GOT3 (cell line): ENCODE results near the gene CRIP1.

Experiments
- DNase-seq: peaks from one replicate; lab custom pipeline; 2025; ENCODE audit warnings: mixed read lengths; lab: John Stamatoyannopoulos, UW

CRIP1 gene

GRCh38 chr14:105470350-105471296, 16.1 kb upstream of the CRIP1 start:
- no peak for DNase-seq

- no peak for DNase-seq
Measured at GRCh38 chr14:105471297-105471821, 15.3 kb upstream of the CRIP1 start.

GRCh38 chr14:105471823-105472485, 14.7 kb upstream of the CRIP1 start:
- DNase-seq, result no peak

- no peak for DNase-seq
Measured at GRCh38 chr14:105472486-105472991, 14.1 kb upstream of the CRIP1 start.

GRCh38 chr14:105473033-105473676, 13.5 kb upstream of the CRIP1 start:
- no peak for DNase-seq

- no peak for DNase-seq
Measured at GRCh38 chr14:105473677-105474482, 12.8 kb upstream of the CRIP1 start.

- DNase-seq, result no peak
Measured at GRCh38 chr14:105474483-105475268, 12.0 kb upstream of the CRIP1 start, which contains the start of gene CRIP2. CRIP2 (plus strand) TSS chr14:105474821; CDS start chr14:105474863, 42 bp downstream.

GRCh38 chr14:105475269-105476096, 11.2 kb upstream of the CRIP1 start:
- no peak for DNase-seq

- DNase-seq, result no peak
Measured at GRCh38 chr14:105476097-105476830, 10.4 kb upstream of the CRIP1 start.

GRCh38 chr14:105476831-105477659, 9.6 kb upstream of the CRIP1 start:
- no peak for DNase-seq

- no peak for DNase-seq
Measured at GRCh38 chr14:105477660-105478397, 8.9 kb upstream of the CRIP1 start.

GRCh38 chr14:105478398-105479251, 8.1 kb upstream of the CRIP1 start:
- no peak for DNase-seq

- no peak for DNase-seq
Measured at GRCh38 chr14:105479431-105480158, 7.1 kb upstream of the CRIP1 start.

GRCh38 chr14:105480199-105480746, 6.4 kb upstream of the CRIP1 start:
- DNase-seq, result no peak
